Caco-2 (cell line): ENCODE data around the gene HIF1A. TPM values are rescaled to one million over a fixed set of nuclear protein-coding genes. Genes with fewer than 3 reads are reported as not detected.
"Not testable (repeated sequence)": the region's sequence is repeated elsewhere in the genome, so short reads cannot be mapped to it uniquely, and the experiment has no call there.

ENCODE experiments used
- BruUV-seq: library from RNA; stranded (reverse); fragments of 400-500 nt; replicated peaks from 2 replicates; lab custom pipeline; 2021; lab: Mats Ljungman, UMichigan
- CTCF ChIA-PET: fragments of 300-600 bp; sonication (Branson Sonifier 250); formaldehyde crosslinking; loops from one replicate; lab custom pipeline; 2022; ENCODE audit warnings: antibody characterized with exemption; lab: Charles Lee
- POLR2A ChIA-PET: fragments of 300-600 bp; sonication (Branson Sonifier 250); formaldehyde crosslinking; loops from one replicate; lab custom pipeline; 2022; ENCODE audit warnings: antibody characterized with exemption; lab: Charles Lee
- DNase-seq, 2 experiments: peaks; one replicate each; pipeline versions ENCODE4 v3.0.0 to v3.0.0-alpha.2; 2020 to 2022
- H3K27me3 ChIP-seq: replicated peaks from 2 replicates; pipeline ENCODE4 v1.6.0; 2011; ENCODE audit warnings: low read length; ENCODE audit not compliant: control insufficient read depth, insufficient read depth
- H3K36me3 ChIP-seq: 2 replicates; pipeline ENCODE4 v1.5.1; 2011; ENCODE audit warnings: low read length; ENCODE audit not compliant: control insufficient read depth, insufficient read depth
- H3K4me1 ChIP-seq: fragments of 250-450 bp; sonication (Bioruptor Pico); 2 replicates; pipeline ENCODE4 v1.5.1; 2020; ENCODE audit warnings: mild to moderate bottlenecking
- H3K4me3 ChIP-seq: 2 replicates; pipeline ENCODE4 v1.5.1; 2011; ENCODE audit warnings: low read depth, mild to moderate bottlenecking, control low read depth, low read length
- H3K9me3 ChIP-seq: fragments of 250-450 bp; sonication (Bioruptor Pico); 2 replicates; pipeline ENCODE4 v1.5.1; 2020; ENCODE audit warnings: mild to moderate bottlenecking, moderate library complexity
- H3K27ac Mint-ChIP-seq: one replicate; pipeline ENCODE4 v1.8.0; 2022; ENCODE audit warnings: mixed read lengths; ENCODE audit not compliant: unreplicated experiment
- H3K27me3 Mint-ChIP-seq: one replicate; pipeline ENCODE4 v1.8.0; 2022; ENCODE audit warnings: mixed read lengths; ENCODE audit not compliant: insufficient read depth, unreplicated experiment
- H3K36me3 Mint-ChIP-seq: one replicate; pipeline ENCODE4 v1.8.0; 2022; ENCODE audit warnings: mild to moderate bottlenecking, mixed read lengths; ENCODE audit not compliant: insufficient read depth, unreplicated experiment
- H3K4me1 Mint-ChIP-seq: one replicate; pipeline ENCODE4 v1.8.0; 2022; ENCODE audit warnings: low read depth, mixed read lengths; ENCODE audit not compliant: unreplicated experiment
- H3K4me3 Mint-ChIP-seq: one replicate; pipeline ENCODE4 v1.8.0; 2022; ENCODE audit warnings: mild to moderate bottlenecking, moderate library complexity, mixed read lengths; ENCODE audit not compliant: unreplicated experiment
- H3K9me3 Mint-ChIP-seq: one replicate; pipeline ENCODE4 v1.8.0; 2022; ENCODE audit warnings: mixed read lengths; ENCODE audit not compliant: unreplicated experiment
- CTCF ChIP-seq, 2 experiments: fragments of 200-600 bp in 1 of 2; IDR thresholded peaks; 1 replicate in 1 of 2; 2 replicates in 1 of 2; pipeline versions ENCODE4 v1.5.1 to v1.8.0; 2011 to 2022; ENCODE audit warnings: antibody characterized with exemption in 1 of 2, control low read depth in 1 of 2, inconsistent platforms in 1 of 2, low read depth in 1 of 2, low read length in 1 of 2, mild to moderate bottlenecking in 1 of 2, moderate library complexity in 1 of 2; ENCODE audit not compliant: insufficient read depth in 1 of 2, severe bottlenecking in 1 of 2, unreplicated experiment in 1 of 2
- intact Hi-C: fragments of 100-400 bp; cut with micrococcal nuclease; formaldehyde crosslinking; loops from one replicate; pipeline ENCODE4 v1.10.0; 2022; ENCODE audit not compliant: unreplicated experiment
- total RNA-seq: library from RNA; stranded (reverse); gene quantifications from 2 replicates; pipeline ENCODE4 v1.2.3, GENCODE V29; 2022

Gene HIF1A
- total RNA-seq, 1 experiment from 2014 or later: 127 TPM

GRCh38 chr14:61706096-61706690 lies 10.9 kb downstream of the HIF1A start:
- no peaks in the 10 kb centered on the region for H3K9me3 Mint-ChIP-seq
- no peak overlapping the region for H3K27ac Mint-ChIP-seq
- POLR2A ChIA-PET: interaction anchor here (1.3 kb wide), 1 partner anchor 11 kb away, joined by 5 read pairs; the partner anchor contains the start of gene HIF1A
- H3K36me3 ChIP-seq: no peaks in the 10 kb centered on the region
- no peaks in the 10 kb centered on the region for H3K27me3 ChIP-seq
- intact Hi-C loops: no loop called here
- TF ChIP-seq CTCF (IDR thresholded peaks at IDR 0.05; ENCODE audit: insufficient read depth in 1 of 2, low read depth in 1 of 2, low read length in 1 of 2, severe bottlenecking in 1 of 2, unreplicated experiment in 1 of 2): no peak
- no TSS peak for BruUV-seq
- no peak overlapping the region for H3K4me3 ChIP-seq
- H3K9me3 ChIP-seq: no peaks in the 10 kb centered on the region
- H3K27me3 Mint-ChIP-seq: no peaks in the 10 kb centered on the region
- DNase-seq: no peak
- H3K4me1 Mint-ChIP-seq: peaks cover 6% of the 10 kb centered on the region
- CTCF ChIA-PET: no interaction called here
- no peak overlapping the region for H3K4me3 Mint-ChIP-seq
- no peaks in the 10 kb centered on the region for H3K4me1 ChIP-seq
- H3K36me3 Mint-ChIP-seq: peaks cover 7% of the 10 kb centered on the region

GRCh38 chr14:61707774-61708173 lies 12.5 kb downstream of the HIF1A start:
- POLR2A ChIA-PET, H3K4me3 ChIP-seq, H3K36me3 ChIP-seq, CTCF ChIA-PET, H3K9me3 Mint-ChIP-seq, H3K27me3 ChIP-seq, intact Hi-C loops, H3K27ac Mint-ChIP-seq, DNase-seq, BruUV-seq, H3K27me3 Mint-ChIP-seq, H3K9me3 ChIP-seq, H3K4me1 ChIP-seq, H3K4me3 Mint-ChIP-seq, H3K36me3 Mint-ChIP-seq: not testable (repeated sequence)
- peaks cover 22% of the 10 kb centered on the region for H3K4me1 Mint-ChIP-seq

- DNase-seq, H3K4me1 ChIP-seq, H3K36me3 Mint-ChIP-seq, H3K27me3 ChIP-seq, H3K36me3 ChIP-seq, POLR2A ChIA-PET, H3K4me3 Mint-ChIP-seq, H3K27ac Mint-ChIP-seq, H3K9me3 Mint-ChIP-seq, intact Hi-C loops, BruUV-seq, H3K4me3 ChIP-seq, H3K27me3 Mint-ChIP-seq, H3K9me3 ChIP-seq, CTCF ChIA-PET: not testable (repeated sequence)
- peaks cover 31% of the 10 kb centered on the region for H3K4me1 Mint-ChIP-seq
Measured at GRCh38 chr14:61708693-61709092, 13.4 kb downstream of the HIF1A start.

- H3K27me3 Mint-ChIP-seq: no peaks in the 10 kb centered on the region
- H3K9me3 Mint-ChIP-seq: no peaks in the 10 kb centered on the region
- CTCF ChIA-PET: interaction anchor here (0.7 kb wide), 2 partner anchors 38 to 151 kb away, joined by 3 read pairs; no protein-coding TSS in a partner anchor
- intact Hi-C loops: no loop called here
- BruUV-seq: no TSS peak
- H3K27me3 ChIP-seq: no peaks in the 10 kb centered on the region
- H3K4me3 Mint-ChIP-seq: no peak overlapping the region
- no peak overlapping the region for H3K27ac Mint-ChIP-seq
- H3K4me1 Mint-ChIP-seq: peaks cover 30% of the 10 kb centered on the region
- H3K36me3 ChIP-seq: no peaks in the 10 kb centered on the region
- TF ChIP-seq CTCF (IDR thresholded peaks at IDR 0.05; ENCODE audit: insufficient read depth in 1 of 2, low read depth in 1 of 2, low read length in 1 of 2, severe bottlenecking in 1 of 2, unreplicated experiment in 1 of 2): no peak
- POLR2A ChIA-PET: no interaction called here
- no peaks in the 10 kb centered on the region for H3K9me3 ChIP-seq
- no peak for DNase-seq
- peaks cover 25% of the 10 kb centered on the region for H3K4me1 ChIP-seq
- no peak overlapping the region for H3K4me3 ChIP-seq
- H3K36me3 Mint-ChIP-seq: peaks cover 7% of the 10 kb centered on the region
Measured at GRCh38 chr14:61710853-61711817, 15.8 kb downstream of the HIF1A start.
